HepG2 (cell line): ENCODE data around the gene SGCE. TPM values are rescaled to one million over a fixed set of nuclear protein-coding genes. Genes with fewer than 3 reads are reported as not detected.

Source experiments
- ATAC-seq: fragments of 200-7000 bp; cut with Tn5 transposase; 3 replicates; pipeline ENCODE4 v1.9.1; 2020; ENCODE audit warnings: mild to moderate bottlenecking, moderate library complexity
- BruUV-seq: library from RNA; stranded (reverse); fragments of 400-500 nt; replicated peaks from 2 replicates; lab custom pipeline; 2021; lab: Mats Ljungman, UMichigan
- CTCF ChIA-PET: fragments of 300-600 bp; formaldehyde crosslinking; extraction: SDS; loops from one replicate; lab custom pipeline; 2021; ENCODE audit warnings: low total read pairs, inconsistent platforms, low intra/inter-chr PET ratio; lab: Yijun Ruan, JAX
- POLR2A ChIA-PET: fragments of 350-600 bp; sonication (Branson Sonifier 250); formaldehyde crosslinking; loops from one replicate; lab custom pipeline; 2020; ENCODE audit warnings: antibody characterized with exemption, inconsistent platforms; lab: Yijun Ruan, JAX
- DNase-seq: peaks from one replicate; pipeline ENCODE4 v3.0.0-alpha.2; 2015; ENCODE audit warnings: low spot score
- FAIRE-seq: peaks from 3 replicates; lab custom pipeline; 2011; peaks lifted over from hg19 to GRCh38; lab: Jason Lieb, UNC
- H2AFZ ChIP-seq: one replicate; pipeline ENCODE4 v1.6.1; 2011; ENCODE audit warnings: low read length, inconsistent platforms
- H3K27ac ChIP-seq: fragments of 300-600 bp; 3 replicates; pipeline ENCODE4 v1.8.0; 2011; ENCODE audit warnings: mixed run types, mild to moderate bottlenecking, mixed read lengths, low read length, inconsistent platforms; ENCODE audit not compliant: insufficient read depth; ENCODE audit errors: extremely low read length
- H3K27me3 ChIP-seq, 2 experiments: fragments of 200-600 bp in 1 of 2; 2 replicates in 1 of 2; 3 replicates in 1 of 2; pipeline versions ENCODE4 v1.6.0 to v1.8.0; 2011; ENCODE audit warnings: low read length in 2 of 2, mild to moderate bottlenecking in 2 of 2, moderate library complexity in 2 of 2, inconsistent platforms in 1 of 2; ENCODE audit not compliant: insufficient read depth in 2 of 2, control insufficient read depth in 1 of 2
- H3K36me3 ChIP-seq, 2 experiments: fragments of 200-600 bp in 1 of 2; replicated peaks in 1 of 2; 2 replicates in 1 of 2; 3 replicates in 1 of 2; pipeline versions ENCODE4 v1.5.1 to v1.8.0; 2011; ENCODE audit warnings: low read length in 2 of 2, inconsistent platforms in 1 of 2; ENCODE audit not compliant: insufficient read depth in 2 of 2, control insufficient read depth in 1 of 2
- H3K4me1 ChIP-seq: 2 replicates; pipeline ENCODE4 v1.5.1; 2012; ENCODE audit warnings: low read length, inconsistent platforms; ENCODE audit not compliant: insufficient read depth
- H3K4me2 ChIP-seq: 2 replicates; pipeline ENCODE4 v1.6.0; 2011; ENCODE audit warnings: low read depth, low read length, inconsistent platforms
- H3K4me3 ChIP-seq, 3 experiments: fragments of 200-600 bp in 1 of 3; sonication (generic), shearing (Covaris generic) in 1 of 3; replicated peaks in 1 of 3; 2 replicates each; pipeline ENCODE4 v1.5.1; 2011 to 2016; ENCODE audit warnings: low read length in 3 of 3, inconsistent platforms in 2 of 3, low read depth in 2 of 3, mild to moderate bottlenecking in 2 of 3, control low read depth in 1 of 3, mixed read lengths in 1 of 3; ENCODE audit not compliant: insufficient read depth in 1 of 3
- H3K79me2 ChIP-seq: one replicate; pipeline ENCODE4 v1.6.1; 2011; ENCODE audit warnings: low read length, inconsistent platforms; ENCODE audit not compliant: insufficient read depth
- H3K9ac ChIP-seq: 2 replicates; pipeline ENCODE4 v1.6.0; 2011; ENCODE audit warnings: mild to moderate bottlenecking, low read depth, low read length, inconsistent platforms; ENCODE audit not compliant: insufficient read depth
- H3K9me3 ChIP-seq: 2 replicates; pipeline ENCODE4 v1.5.1; 2012; ENCODE audit warnings: mild to moderate bottlenecking, low read length
- H4K20me1 ChIP-seq: 2 replicates; pipeline ENCODE4 v1.6.0; 2011; ENCODE audit warnings: inconsistent platforms, mild to moderate bottlenecking, low read length, moderate library complexity; ENCODE audit not compliant: insufficient read depth
- ADNP ChIP-seq: sonication (generic); formaldehyde crosslinking; IDR thresholded peaks from 2 replicates; pipeline ENCODE4 v1.4.0; 2020; ENCODE audit warnings: missing genetic modification reagents
- ARHGAP35 ChIP-seq: sonication (generic); formaldehyde crosslinking; IDR thresholded peaks from 2 replicates; pipeline ENCODE4 v1.9.0; 2022; ENCODE audit warnings: mild to moderate bottlenecking, inconsistent platforms, moderate library complexity, missing genetic modification reagents, borderline replicate concordance
- BCL6 ChIP-seq: IDR thresholded peaks from 2 replicates; pipeline ENCODE4 v1.6.1; 2016; ENCODE audit warnings: missing genetic modification reagents, missing compliant biosample characterization
- BRF2 ChIP-seq: sonication (generic); formaldehyde crosslinking; IDR thresholded peaks from 2 replicates; pipeline ENCODE4 v1.8.1; 2022; ENCODE audit warnings: mild to moderate bottlenecking, missing genetic modification reagents
- GPN1 ChIP-seq: sonication (generic); formaldehyde crosslinking; IDR thresholded peaks from 2 replicates; pipeline ENCODE4 v1.5.1; 2020; ENCODE audit warnings: missing genetic modification reagents, borderline replicate concordance
- HDAC2 ChIP-seq: sonication (generic); formaldehyde crosslinking; IDR thresholded peaks from 2 replicates; pipeline ENCODE4 v1.4.0; 2020; ENCODE audit warnings: missing genetic modification reagents
- IRX3 ChIP-seq: sonication (generic); formaldehyde crosslinking; IDR thresholded peaks from 2 replicates; pipeline ENCODE4 v1.8.1; 2023; ENCODE audit warnings: mild to moderate bottlenecking, low read depth, missing genetic modification reagents, borderline replicate concordance
- PAF1 ChIP-seq: IDR thresholded peaks from 2 replicates; pipeline ENCODE4 v1.6.1; 2016; ENCODE audit warnings: missing genetic modification reagents, missing compliant biosample characterization
- RARG ChIP-seq: sonication (generic); formaldehyde crosslinking; IDR thresholded peaks from 2 replicates; pipeline ENCODE4 v1.4.0; 2020; ENCODE audit warnings: low read depth, mild to moderate bottlenecking, missing genetic modification reagents
- SNRNP70 ChIP-seq: fragments of 200-400 bp; formaldehyde crosslinking; IDR thresholded peaks from 2 replicates; pipeline ENCODE4 v1.6.1; 2017; ENCODE audit warnings: mild to moderate bottlenecking, low read depth, low read length, moderate library complexity
- SRSF1 ChIP-seq: fragments of 200-400 bp; formaldehyde crosslinking; optimal IDR thresholded peaks from 2 replicates; pipeline ENCODE3; 2017; ENCODE audit warnings: mild to moderate bottlenecking, low read depth, low read length, moderate library complexity
- TAF15 ChIP-seq: fragments of 200-400 bp; formaldehyde crosslinking; IDR thresholded peaks from one replicate; pipeline ENCODE4 v1.6.1; 2018; ENCODE audit warnings: mild to moderate bottlenecking, low read depth, low read length; ENCODE audit not compliant: poor library complexity, severe bottlenecking
- THAP11 ChIP-seq: IDR thresholded peaks from 2 replicates; pipeline ENCODE4 v1.6.1; 2016; ENCODE audit warnings: missing biosample characterization, missing genetic modification reagents
- ZBTB43 ChIP-seq: sonication (generic); formaldehyde crosslinking; conservative IDR thresholded peaks from 2 replicates; pipeline ENCODE4 v1.4.0; 2020; ENCODE audit warnings: missing genetic modification reagents
- ZIK1 ChIP-seq: sonication (generic); formaldehyde crosslinking; IDR thresholded peaks from 2 replicates; pipeline ENCODE4 v1.5.0; 2020; ENCODE audit warnings: mild to moderate bottlenecking, low read depth, missing genetic modification reagents, borderline replicate concordance
- ZNF580 ChIP-seq: IDR thresholded peaks from 2 replicates; pipeline ENCODE4 v1.6.1; 2016; ENCODE audit warnings: low read depth, borderline replicate concordance
- ZNF891 ChIP-seq: sonication (generic); formaldehyde crosslinking; IDR thresholded peaks from 2 replicates; pipeline ENCODE4 v1.5.0; 2020; ENCODE audit warnings: mild to moderate bottlenecking, missing genetic modification reagents
- WGBS: methylation state at CpG from one replicate; pipeline ENCODE4 v1.1.6; 2017; ENCODE audit warnings: low lambda C conversion rate; 5-methylcytosine and 5-hydroxymethylcytosine counted together
- in situ Hi-C: cut with HindIII; loops from 2 replicates; pipeline ENCODE4 v1.10.0; 2017; ENCODE audit warnings: low pct_unique_long_range_greater_than_20kb; ENCODE audit not compliant: extremely low pct_ligation_motif_present
- intact Hi-C: fragments of 100-400 bp; cut with micrococcal nuclease; formaldehyde crosslinking; loops from one replicate; pipeline ENCODE4 v1.10.0; 2022; ENCODE audit not compliant: unreplicated experiment
- polyA plus RNA-seq, 8 experiments: library from polyadenylated mRNA; depleted of rRNA in 3 of 8; stranded (reverse) in 7 of 8; unstranded in 1 of 8; fragments of >200 nt; fragmentation: Illumina TruSeq in 4 of 8; extraction: Trizol in 4 of 8; gene quantifications; 2 replicates each; pipeline versions ENCODE4 v1.2.1 to v1.2.3, GENCODE V29; 2011 to 2016; ENCODE audit warnings: low read depth in 4 of 8, missing spikeins in 1 of 8, mixed read lengths in 1 of 8; ENCODE audit not compliant: insufficient read depth in 1 of 8
- total RNA-seq, 5 experiments: library from RNA; depleted of rRNA; stranded (reverse); fragments of >200 nt; fragmentation: Illumina TruSeq; extraction: Trizol; gene quantifications; 2 replicates each; pipeline ENCODE4 v1.2.3, GENCODE V29; 2016; ENCODE audit warnings: low read depth in 1 of 5

The SGCE gene
- total and polyA plus RNA-seq, 2 of the 13 experiments (the other 11 are each of a cell fraction or from before 2014, with no cell fraction given) = 52.3 to 71.1 TPM

- POLR2A ChIA-PET = interaction anchor here (0.8 to 2.4 kb wide), 6 partner anchors 9 to 320 kb away, joined by 3 to 8 read pairs (median 4); no protein-coding TSS in a partner anchor
- 0 out of 2 replicates have a peak overlapping the region, but pooled peaks have one; percentile 60 for H3K9ac ChIP-seq
- no peak for DNase-seq
- no peaks in the 10 kb centered on the region for H3K36me3 ChIP-seq
- no peak for FAIRE-seq
- no TSS peak for BruUV-seq
- H3K4me3 ChIP-seq = no peak overlapping the region
- in situ Hi-C loops = no loop called here
- peaks cover 97% of the 10 kb centered on the region for H3K79me2 ChIP-seq
- no peaks in the 10 kb centered on the region for H3K27me3 ChIP-seq
- peaks cover 86% of the 10 kb centered on the region for H3K4me1 ChIP-seq
- no peak for ATAC-seq
- H4K20me1 ChIP-seq = no peaks in the 10 kb centered on the region
- peak overlapping the region; percentile 78 for H3K27ac ChIP-seq
- peak overlapping the region; percentile 70; the same call in 1 of the 2 replicates for H3K4me2 ChIP-seq
- 65% methylated on average over 4 of the region's 4 CpGs for WGBS
- CTCF ChIA-PET = no interaction called here
- H2AFZ ChIP-seq = no peak overlapping the region
- H3K9me3 ChIP-seq = no peaks in the 10 kb centered on the region
- intact Hi-C loops = no loop called here
- TF ChIP-seq RARG (CRISPR knock-in tag) (no peak), BCL6 (CRISPR knock-in tag) (0 out of 2 replicates have a peak, but pooled peaks have one; percentile 10)
- TF ChIP-seq, all 625 proteins: peak for 1
Measured at GRCh38 chr7:94649450-94649849, 6.5 kb downstream of the SGCE start.

- no TSS peak for BruUV-seq
- Histone ChIP-seq H3K27me3 (no peaks in the 10 kb centered on the region), H3K4me3 (no peak overlapping the region), H3K9me3 (no peaks in the 10 kb centered on the region), H3K27ac (no peak overlapping the region), H4K20me1 (no peaks in the 10 kb centered on the region), H3K36me3 (no peaks in the 10 kb centered on the region), H2AFZ (no peak overlapping the region), H3K4me2 (no peak overlapping the region), H3K4me1 (peaks cover 93% of the 10 kb centered on the region), H3K79me2 (peaks cover 97% of the 10 kb centered on the region), H3K9ac (no peak overlapping the region)
- CTCF ChIA-PET = no interaction called here
- POLR2A ChIA-PET = interaction anchor here (0.8 kb wide), 1 partner anchor 9 kb away, joined by 4 read pairs; no protein-coding TSS in a partner anchor
- TF ChIP-seq BRF2 (no peak), ZNF580 (no peak), ZBTB43 (CRISPR knock-in tag) (no peak), THAP11 (CRISPR knock-in tag) (no peak), ZIK1 (CRISPR knock-in tag) (no peak), SRSF1 (no peak), ARHGAP35 (CRISPR knock-in tag) (no peak), ADNP (no peak), TAF15 (no peak), GPN1 (CRISPR knock-in tag) (no peak), PAF1 (CRISPR knock-in tag) (no peak), IRX3 (CRISPR knock-in tag) (no peak), ZNF891 (CRISPR knock-in tag) (no peak), SNRNP70 (no peak), HDAC2 (CRISPR knock-in tag) (no peak)
- intact Hi-C loops (no loop called here), in situ Hi-C loops (no loop called here)
- ATAC-seq (no peak), FAIRE-seq (no peak), DNase-seq (no peak)
- 96% methylated on average over 5 of the region's 5 CpGs for WGBS
Measured at GRCh38 chr7:94648731-94649130, 7.2 kb downstream of the SGCE start.
